Pancreas (tissue), 10 donors: Measurements from ENCODE around the gene ARID3B. TPM values are rescaled to one million over a fixed set of nuclear protein-coding genes. Genes with fewer than 3 reads are reported as not detected.

Source experiments
- ATAC-seq, 4 donors: fragments of 200-7000 bp; cut with Tn5 transposase; one replicate each; pipeline versions ENCODE4 v1.8.0 to v1.9.1; 2020; ENCODE audit warnings: mild to moderate bottlenecking in 4 of 4, moderate library complexity in 4 of 4
- DNase-seq, 6 donors: peaks; one replicate each; pipeline ENCODE4 v3.0.0-alpha.2; 2020
- FAIRE-seq: peaks from 2 replicates; lab custom pipeline; 2012; peaks lifted over from hg19 to GRCh38; lab: Jason Lieb, UNC
- H3K27ac ChIP-seq, 4 donors: fragments of 200-600 bp; sonication (generic); 1 replicate in 3 of 4; 2 replicates in 1 of 4; pipeline versions ENCODE4 v1.5.0 to v1.8.0; 2020
- H3K27me3 ChIP-seq, 4 donors: fragments of 200-600 bp; one replicate each; pipeline ENCODE4 v1.8.0; 2021
- H3K36me3 ChIP-seq, 3 donors: fragments of 200-600 bp; sonication (generic) in 1 of 3; one replicate each; pipeline versions ENCODE4 v1.5.0 to v1.8.0; 2020 to 2021
- H3K4me1 ChIP-seq, 3 donors: fragments of 200-600 bp; one replicate each; pipeline ENCODE4 v1.8.0; 2021
- H3K4me3 ChIP-seq, 4 donors: fragments of 200-600 bp; sonication (generic) in 2 of 4; one replicate each; pipeline versions ENCODE4 v1.5.0 to v1.8.0; 2020 to 2021
- H3K9me3 ChIP-seq, 4 donors: fragments of 200-600 bp; one replicate each; pipeline ENCODE4 v1.8.0; 2021
- CTCF ChIP-seq, 4 donors: fragments of 200-600 bp; sonication (generic) in 3 of 4; IDR thresholded peaks; one replicate each; pipeline versions ENCODE4 v1.5.0 to v1.8.0; 2021; ENCODE audit warnings: antibody characterized with exemption in 4 of 4
- WGBS, 2 donors: extraction: QIAGEN DNeasy Blood & Tissue Kit; methylation state at CpG; one replicate each; pipeline ENCODE4 v1.1.7; 2013; 5-methylcytosine and 5-hydroxymethylcytosine counted together
- intact Hi-C, 3 donors: fragments of 100-400 bp; cut with DNase I; formaldehyde crosslinking; loops; one replicate each; pipeline versions ENCODE4 v1.11.1 to v1.14.2; 2022
- polyA plus RNA-seq, 2 donors: library from polyadenylated mRNA; stranded (reverse); fragments of 200-250 nt; gene quantifications; one replicate each; pipeline ENCODE4 v1.2.3, GENCODE V29; 2013
- total RNA-seq, 6 donors: library from RNA; stranded (reverse); fragmentation: NEBNext Ultra II Directional in 4 of 6; extraction: Animal tissue kit (Norgen Biotek cat#: 25700) in 4 of 6; gene quantifications; one replicate each; pipeline versions ENCODE4 v1.2.1 to v1.2.4, GENCODE V29; 2021 to 2023
- donor health status: healthy with polysubstance abuse.
- donor health status: DM: no; HTN: no; CAD: no; lungs with moderate emphysema.
- donor health status: DM: no; HTN: no; CAD: no.
- donor health status: control.
- donor health status: control.
- donor health status: Bipolar disorder and iron deficiency.
- donor health status: DM: yes; HTN: yes; CAD: no.
- donor health status: DM: no; HTN: no; CAD: no.
- donor health status: DM: no; HTN: no; CAD: no.
- donor health status: DM: yes; HTN: yes; CAD: no.

ARID3B gene, protein sequence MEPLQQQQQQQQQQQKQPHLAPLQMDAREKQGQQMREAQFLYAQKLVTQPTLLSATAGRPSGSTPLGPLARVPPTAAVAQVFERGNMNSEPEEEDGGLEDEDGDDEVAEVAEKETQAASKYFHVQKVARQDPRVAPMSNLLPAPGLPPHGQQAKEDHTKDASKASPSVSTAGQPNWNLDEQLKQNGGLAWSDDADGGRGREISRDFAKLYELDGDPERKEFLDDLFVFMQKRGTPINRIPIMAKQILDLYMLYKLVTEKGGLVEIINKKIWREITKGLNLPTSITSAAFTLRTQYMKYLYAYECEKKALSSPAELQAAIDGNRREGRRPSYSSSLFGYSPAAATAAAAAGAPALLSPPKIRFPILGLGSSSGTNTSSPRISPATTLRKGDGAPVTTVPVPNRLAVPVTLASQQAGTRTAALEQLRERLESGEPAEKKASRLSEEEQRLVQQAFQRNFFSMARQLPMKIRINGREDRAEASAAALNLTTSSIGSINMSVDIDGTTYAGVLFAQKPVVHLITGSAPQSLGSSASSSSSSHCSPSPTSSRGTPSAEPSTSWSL
- 1 to 10 TPM; 2.9 to 4.5 (median 3.5) TPM for total RNA-seq
- 1 to 10 TPM; 4.2 to 4.8 TPM for polyA plus RNA-seq

- Histone ChIP-seq H3K9me3 (no peaks in the 10 kb centered on the region), H3K4me3 (peak within 1 kb of the TSS; percentile 81 to 96 (median 92)), H3K4me1 (peaks cover 6 to 19% (median 14%) of the 10 kb centered on the region in 3 donors), H3K36me3 (no peaks in the 10 kb centered on the region), H3K27ac (peak within 1 kb of the TSS; percentile 52 to 64 (median 63)), H3K27me3 (no peaks in the 10 kb centered on the region)
- DNase-seq (peak; percentile 92 to 99 (median 98)), FAIRE-seq (no peak), ATAC-seq (peak; percentile 95 to 98 (median 96))
- no peak for TF ChIP-seq CTCF (IDR thresholded peaks at IDR 0.05)
- 1% methylated on average over 61 to 73 of the region's 73 CpGs for WGBS, 2 donors
- intact Hi-C loops: loop anchor here in 1 of 3 donors (10.0 kb wide), 1 partner anchor 74 kb away; the partner anchor contains the start of gene CLK3
Measured at GRCh38 chr15:74540761-74541493, at the start of gene ARID3B. Gene ARID3B (plus strand): TSS chr15:74541220. CDS start chr15:74543937, 2,717 bp downstream.

GRCh38 chr15:74496648-74497047 is 44.4 kb upstream of the ARID3B start:
- Histone ChIP-seq H3K9me3 (no peaks in the 10 kb centered on the region), H3K27me3 (no peaks in the 10 kb centered on the region), H3K36me3 (no peaks in the 10 kb centered on the region), H3K4me3 (no peak overlapping the region), H3K4me1 (no peaks in the 10 kb centered on the region), H3K27ac (no peak overlapping the region)
- WGBS, 2 donors: 58 to 68% methylated on average over 3 of the region's 3 CpGs
- DNase-seq (no peak), ATAC-seq (no peak), FAIRE-seq (no peak)
- intact Hi-C loops: no loop called here
- TF ChIP-seq CTCF (IDR thresholded peaks at IDR 0.05): no peak

DNA sequence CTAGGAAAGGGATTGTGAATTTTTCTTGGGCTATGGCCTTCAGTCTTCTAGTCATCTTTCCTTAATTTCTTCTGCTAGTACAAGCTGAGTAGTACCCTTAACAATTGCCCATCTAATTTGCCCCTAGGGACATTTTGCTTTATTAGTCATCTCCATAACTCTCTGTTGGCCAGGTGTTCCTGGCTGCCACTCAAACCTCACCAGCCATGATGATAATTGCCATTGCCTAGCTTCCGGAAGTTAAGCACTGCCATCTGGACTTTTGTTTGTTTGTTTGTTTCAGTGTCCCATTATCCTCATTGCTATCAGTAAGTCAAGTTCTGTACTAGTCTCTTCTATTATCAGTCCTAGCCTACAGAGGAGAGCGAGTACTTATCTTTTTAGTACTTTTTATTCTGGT is 43.4 kb upstream of the ARID3B start:
- 60 to 64% methylated on average over 2 of the region's 2 CpGs for WGBS, 2 donors
- no peak for FAIRE-seq

DNA sequence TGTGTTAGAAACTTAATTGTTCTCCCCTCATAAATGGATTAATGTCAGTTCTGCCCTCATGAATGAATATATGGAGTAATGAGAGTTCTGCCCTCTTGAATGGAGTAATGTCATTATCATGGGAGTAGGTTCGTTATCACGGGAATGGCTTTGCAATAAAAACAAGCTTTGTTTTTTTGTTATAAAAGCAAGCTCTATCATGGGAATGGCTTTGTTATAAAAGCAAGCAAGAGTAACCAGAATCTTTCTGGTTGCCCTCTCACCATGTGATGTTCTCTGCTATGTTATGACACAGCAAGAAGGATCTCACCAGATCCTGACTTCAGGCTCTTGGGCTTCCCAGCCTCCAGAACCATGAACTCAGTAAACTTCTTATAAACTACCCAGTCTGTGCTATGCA is 41.7 kb upstream of the ARID3B start:
- intact Hi-C loops: no loop called here
- Histone ChIP-seq H3K27ac (no peak overlapping the region), H3K9me3 (no peaks in the 10 kb centered on the region), H3K4me3 (no peak overlapping the region), H3K27me3 (no peaks in the 10 kb centered on the region), H3K4me1 (no peaks in the 10 kb centered on the region), H3K36me3 (no peaks in the 10 kb centered on the region)
- WGBS, 2 donors: 90 to 98% methylated on average over 2 of the region's 2 CpGs
- DNase-seq (no peak), ATAC-seq (no peak), FAIRE-seq (no peak)
- no peak for TF ChIP-seq CTCF (IDR thresholded peaks at IDR 0.05)

More for the DNA sequence above, 43.4 kb upstream of the ARID3B start:
- DNase-seq: no peak
- Histone ChIP-seq H3K9me3 (no peaks in the 10 kb centered on the region), H3K4me1 (no peaks in the 10 kb centered on the region), H3K27ac (no peak overlapping the region), H3K36me3 (no peaks in the 10 kb centered on the region), H3K27me3 (no peaks in the 10 kb centered on the region), H3K4me3 (no peak overlapping the region)
- no peak for TF ChIP-seq CTCF (IDR thresholded peaks at IDR 0.05)
- intact Hi-C loops: no loop called here
- peak in 1 of 4 donors; percentile 38 for ATAC-seq
